Measurements from ENCODE around the gene POLR2I.

- TF ChIP-seq POLR2A (IDR thresholded peaks at IDR 0.05; ENCODE audit: low read depth, low read length) (no peak), SPI1 (IDR thresholded peaks at IDR 0.05; ENCODE audit: low read depth, low read length) (no peak)
These were observed 35.9 kb upstream of the POLR2I start for GRCh38 chr19:36150586-36150985.

All from GM12891 (cell line).